Heart left ventricle (tissue), 16 donors: ENCODE results near the gene LMTK2. TPM values are rescaled to one million over a fixed set of nuclear protein-coding genes. Genes with fewer than 3 reads are reported as not detected.
A peak's percentile ranks its signal among the peaks of the same experiment; 100 is the strongest.

Experiments
- ATAC-seq, 4 donors: fragments of 200-7000 bp; cut with Tn5 transposase; one replicate each; pipeline ENCODE4 v1.9.1; 2020 to 2022; ENCODE audit warnings: moderate library complexity in 4 of 4, mild to moderate bottlenecking in 3 of 4, moderate number of reproducible peaks in 1 of 4
- DNase-seq, 5 donors: peaks; one replicate each; pipeline ENCODE4 v3.0.0-alpha.2; 2020
- H3K27ac ChIP-seq, 12 donors: fragments of 200-600 bp; sonication (generic) in 4 of 12; one replicate each; pipeline versions ENCODE4 v1.5.0 to v1.8.0; 2016 to 2022; ENCODE audit warnings: mild to moderate bottlenecking in 2 of 12
- H3K27me3 ChIP-seq, 9 donors: fragments of 200-600 bp; sonication (generic) in 2 of 9; one replicate each; pipeline versions ENCODE4 v1.5.1 to v1.8.0; 2016 to 2022; ENCODE audit warnings: mild to moderate bottlenecking in 3 of 9
- H3K36me3 ChIP-seq, 9 donors: fragments of 200-600 bp; sonication (generic) in 2 of 9; one replicate each; pipeline versions ENCODE4 v1.5.0 to v1.8.0; 2018 to 2022; ENCODE audit warnings: mild to moderate bottlenecking in 2 of 9
- H3K4me1 ChIP-seq, 12 donors: fragments of 200-600 bp; sonication (generic) in 4 of 12; one replicate each; pipeline versions ENCODE4 v1.5.0 to v1.8.0; 2016 to 2022; ENCODE audit warnings: mild to moderate bottlenecking in 3 of 12
- H3K4me3 ChIP-seq, 12 donors: fragments of 200-600 bp; sonication (generic) in 4 of 12; one replicate each; pipeline versions ENCODE4 v1.5.0 to v1.8.0; 2017 to 2022; ENCODE audit warnings: mild to moderate bottlenecking in 9 of 12, moderate library complexity in 4 of 12
- H3K9me3 ChIP-seq, 12 donors: fragments of 200-600 bp; sonication (generic) in 4 of 12; one replicate each; pipeline versions ENCODE4 v1.5.0 to v1.8.0; 2016 to 2022; ENCODE audit warnings: mild to moderate bottlenecking in 1 of 12
- POLR2A ChIP-seq, 2 donors: fragments of 450-650 bp; IDR thresholded peaks; one replicate each; pipeline ENCODE4 v1.6.1; 2017; ENCODE audit warnings: antibody characterized with exemption in 2 of 2, mild to moderate bottlenecking in 2 of 2, moderate library complexity in 2 of 2
- WGBS, 4 donors: extraction: QIAGEN DNeasy Blood & Tissue Kit in 2 of 4; methylation state at CpG; one replicate each; pipeline versions ENCODE4 v1.1.5 to v1.1.7; 2013 to 2018; 5-methylcytosine and 5-hydroxymethylcytosine counted together
- intact Hi-C, 10 donors: fragments of 100-400 bp; cut with DNase I; formaldehyde crosslinking; loops; one replicate each; pipeline versions ENCODE4 v1.11.1 to v1.14.2; 2022
- polyA plus RNA-seq, 2 donors: library from polyadenylated mRNA; stranded (reverse); fragments of 200-250 nt; gene quantifications; one replicate each; pipeline ENCODE4 v1.2.3, GENCODE V29; 2013
- total RNA-seq, 9 donors: library from RNA; depleted of rRNA in 2 of 9; stranded (reverse); fragments of >200 nt in 2 of 9; fragmentation: NEBNext Ultra II Directional in 3 of 9; extraction: Animal tissue kit (Norgen Biotek cat#: 25700) in 3 of 9; gene quantifications; one replicate each; pipeline versions ENCODE4 v1.1.0 to v1.2.4, GENCODE V29; 2016 to 2023
- TF ChIP-seq, protein P1 (sequence below), 12 donors: fragments of 200-600 bp; sonication (generic) in 4 of 12; IDR thresholded peaks; one replicate each; pipeline versions ENCODE4 v1.5.0 to v1.8.0; 2018 to 2022; ENCODE audit warnings: antibody characterized with exemption in 12 of 12, mild to moderate bottlenecking in 5 of 12
- donor health status: ischemic (EF 13 %, LVEDD 7.1; RV severe dilation, severe dysfunction).
- donor health status: healthy with polysubstance abuse.
- donor health status: DM: no; HTN: yes; CAD: no.
- donor health status: DM: no; HTN: no; CAD: no.
- donor health status: ischemic (EF 25% LVEDD 6.9; RV normal size, moderate dysfunction).
- donor health status: ischemic (EF 25% LVEDD 5.7; RV mildly dilated, moderate dysfunction).
- donor health status: healthy.
- donor health status: DM: yes; HTN: yes; CAD: no.
- donor health status: ischemic (EF 35%, LVEDD 5.7; RV mildly dilated, moderate dysfunction).
- donor health status: nonischemic (EF 11% LVEDD 7.7; RV severe dilation, severe dysfunction).
- donor health status: DM: yes; HTN: yes; CAD: no.
- donor health status: PGD.
- donor health status: ischemic (EF 29% LVEDD 5.4; RV normal size, mild dysfunction).
- donor health status: nonischemic (EF 23%, LVEDD 6.1; RV moderate dilation, normal function).

Gene LMTK2
- total and polyA plus RNA-seq, 11 donors = 6.3 to 58.3 (median 27.3) TPM

GRCh38 chr7:98135984-98136383, 29.3 kb downstream of the LMTK2 start:
- H3K9me3 ChIP-seq = no peaks in the 10 kb centered on the region
- DNase-seq (no peak), ATAC-seq (no peak)
- H3K4me3 ChIP-seq = no peak overlapping the region
- 48 to 60% (median 59%) methylated on average over 5 of the region's 5 CpGs for WGBS, 4 donors
- peaks cover 0 to 7% (median 0%) of the 10 kb centered on the region in 9 donors for H3K27me3 ChIP-seq
- H3K36me3 ChIP-seq = peaks cover 0 to 33% (median 19%) of the 10 kb centered on the region in 9 donors
- H3K4me1 ChIP-seq = peaks cover 0 to 75% (median 33%) of the 10 kb centered on the region in 12 donors
- intact Hi-C loops = no loop called here
- TF ChIP-seq POLR2A (IDR thresholded peaks at IDR 0.05) = no peak
- TF ChIP-seq, protein P1, sequence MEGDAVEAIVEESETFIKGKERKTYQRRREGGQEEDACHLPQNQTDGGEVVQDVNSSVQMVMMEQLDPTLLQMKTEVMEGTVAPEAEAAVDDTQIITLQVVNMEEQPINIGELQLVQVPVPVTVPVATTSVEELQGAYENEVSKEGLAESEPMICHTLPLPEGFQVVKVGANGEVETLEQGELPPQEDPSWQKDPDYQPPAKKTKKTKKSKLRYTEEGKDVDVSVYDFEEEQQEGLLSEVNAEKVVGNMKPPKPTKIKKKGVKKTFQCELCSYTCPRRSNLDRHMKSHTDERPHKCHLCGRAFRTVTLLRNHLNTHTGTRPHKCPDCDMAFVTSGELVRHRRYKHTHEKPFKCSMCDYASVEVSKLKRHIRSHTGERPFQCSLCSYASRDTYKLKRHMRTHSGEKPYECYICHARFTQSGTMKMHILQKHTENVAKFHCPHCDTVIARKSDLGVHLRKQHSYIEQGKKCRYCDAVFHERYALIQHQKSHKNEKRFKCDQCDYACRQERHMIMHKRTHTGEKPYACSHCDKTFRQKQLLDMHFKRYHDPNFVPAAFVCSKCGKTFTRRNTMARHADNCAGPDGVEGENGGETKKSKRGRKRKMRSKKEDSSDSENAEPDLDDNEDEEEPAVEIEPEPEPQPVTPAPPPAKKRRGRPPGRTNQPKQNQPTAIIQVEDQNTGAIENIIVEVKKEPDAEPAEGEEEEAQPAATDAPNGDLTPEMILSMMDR (IDR thresholded peaks at IDR 0.05) = no peak
- no peak overlapping the region for H3K27ac ChIP-seq

GRCh38 chr7:98136423-98136822, 29.8 kb downstream of the LMTK2 start:
- WGBS, 4 donors = 90 to 95% (median 91%) methylated on average over 5 of the region's 5 CpGs

GRCh38 chr7:98137134-98137825, 30.6 kb downstream of the LMTK2 start:
- Histone ChIP-seq H3K27me3 (peaks cover 0 to 7% (median 0%) of the 10 kb centered on the region in 9 donors), H3K4me3 (no peak overlapping the region), H3K9me3 (no peaks in the 10 kb centered on the region), H3K4me1 (peaks cover 0 to 62% (median 20%) of the 10 kb centered on the region in 12 donors), H3K27ac (no peak overlapping the region), H3K36me3 (peaks cover 0 to 46% (median 30%) of the 10 kb centered on the region in 9 donors)
- 79 to 93% (median 89%) methylated on average over 4 of the region's 4 CpGs for WGBS, 4 donors
- TF ChIP-seq POLR2A (IDR thresholded peaks at IDR 0.05) = no peak
- intact Hi-C loops = no loop called here
- ATAC-seq = no peak
- no peak for DNase-seq

More at GRCh38 chr7:98136423-98136822, 29.8 kb downstream of the LMTK2 start:
- intact Hi-C loops = no loop called here
- H3K9me3 ChIP-seq = no peaks in the 10 kb centered on the region
- DNase-seq (no peak), ATAC-seq (no peak)
- no peak for TF ChIP-seq POLR2A (IDR thresholded peaks at IDR 0.05)
- TF ChIP-seq, protein P1 (IDR thresholded peaks at IDR 0.05) = no peak
- H3K4me1 ChIP-seq = peaks cover 0 to 71% (median 29%) of the 10 kb centered on the region in 12 donors
- H3K4me3 ChIP-seq = no peak overlapping the region
- peaks cover 0 to 7% (median 0%) of the 10 kb centered on the region in 9 donors for H3K27me3 ChIP-seq
- peaks cover 0 to 38% (median 21%) of the 10 kb centered on the region in 9 donors for H3K36me3 ChIP-seq
- no peak overlapping the region for H3K27ac ChIP-seq

GRCh38 chr7:98137826-98138151, 31.1 kb downstream of the LMTK2 start:
- 91 to 96% (median 94%) methylated on average over 4 of the region's 4 CpGs for WGBS, 4 donors
- Histone ChIP-seq H3K27ac (no peak overlapping the region), H3K36me3 (peaks cover 0 to 51% (median 35%) of the 10 kb centered on the region in 9 donors), H3K4me1 (peaks cover 0 to 57% (median 17%) of the 10 kb centered on the region in 12 donors), H3K4me3 (no peak overlapping the region), H3K27me3 (peaks cover 0 to 7% (median 0%) of the 10 kb centered on the region in 9 donors), H3K9me3 (no peaks in the 10 kb centered on the region)
- DNase-seq (no peak), ATAC-seq (peak in 3 of 4 donors; percentile 34 to 75 (median 54))
- intact Hi-C loops = no loop called here
- TF ChIP-seq, protein P1 (IDR thresholded peaks at IDR 0.05) = no peak
- TF ChIP-seq POLR2A (IDR thresholded peaks at IDR 0.05) = no peak
